ENCODE measurements around the gene CCL26. TPM values are rescaled to one million over a fixed set of nuclear protein-coding genes. Genes with fewer than 3 reads are reported as not detected.
A peak's percentile ranks its signal among the peaks of the same experiment; 100 is the strongest.

CCL26 gene
- total and polyA plus RNA-seq, 10 of the 15 experiments (the other 5 are each of a cell fraction or from before 2014, with no cell fraction given): not detected

GRCh38 chr7:75738975-75739795 lies 32.8 kb downstream of the CCL26 start (continued):
- TF ChIP-seq REST (IDR thresholded peaks at IDR 0.05; ENCODE audit: low read depth, low read length) (no peak), SIX5 (IDR thresholded peaks at IDR 0.05; ENCODE audit: low read depth, low read length, severe bottlenecking) (no peak), MYB (IDR thresholded peaks at IDR 0.05; ENCODE audit: borderline replicate concordance, low read depth, low read length) (no peak), CHD2 (IDR thresholded peaks at IDR 0.05; ENCODE audit: borderline replicate concordance, low read depth, low read length) (peak; percentile 61), SMAD1 (IDR thresholded peaks at IDR 0.05; ENCODE audit: low read depth, partially characterized antibody) (no peak), RFX5 (IDR thresholded peaks at IDR 0.05; ENCODE audit: low read depth, low read length) (no peak), RCOR1 (conservative IDR thresholded peaks at IDR 0.05; ENCODE audit: low read depth, low read length) (no peak), SMAD5 (IDR thresholded peaks at IDR 0.05; ENCODE audit: low read depth) (no peak), CHD1 (IDR thresholded peaks at IDR 0.05; ENCODE audit: low read depth, low read length) (no peak), BCL3 (IDR thresholded peaks at IDR 0.05; ENCODE audit: borderline replicate concordance, insufficient read depth, low read depth, low read length, poor library complexity, severe bottlenecking) (no peak), BHLHE40 (IDR thresholded peaks at IDR 0.05; ENCODE audit: borderline replicate concordance in 1 of 2, low read depth in 2 of 2, low read length in 1 of 2) (peak; percentile 77 to 93; a peak in 3 of 4 replicates), STAT3 (IDR thresholded peaks at IDR 0.05; ENCODE audit: low read depth, low read length) (no peak), ZBTB33 (IDR thresholded peaks at IDR 0.05) (no peak), RAD51 (IDR thresholded peaks at IDR 0.05) (no peak), MEF2A (IDR thresholded peaks at IDR 0.05; ENCODE audit: insufficient read depth, low read depth, low read length) (no peak), CTCF (IDR thresholded peaks at IDR 0.05 in 2 of 3, conservative IDR thresholded peaks at IDR 0.05 in 1 of 3; ENCODE audit: control insufficient read depth in 2 of 3, extremely low read depth in 1 of 3, insufficient read depth in 1 of 3, low read depth in 3 of 3, low read length in 3 of 3) (no peak), RB1 (IDR thresholded peaks at IDR 0.05; ENCODE audit: borderline replicate concordance) (peak; percentile 91), USF1 (IDR thresholded peaks at IDR 0.05; ENCODE audit: borderline replicate concordance, extremely low read length, insufficient read depth, low read depth, low read length) (no peak), CHD4 (IDR thresholded peaks at IDR 0.05) (no peak)

Measured in GM12878 (cell line).